Measurements from ENCODE around the gene AAR2. TPM values are rescaled to one million over a fixed set of nuclear protein-coding genes. Genes with fewer than 3 reads are reported as not detected.

AAR2 gene
- 23.7 and 27.7 TPM in 2 replicates for total RNA-seq

DNA sequence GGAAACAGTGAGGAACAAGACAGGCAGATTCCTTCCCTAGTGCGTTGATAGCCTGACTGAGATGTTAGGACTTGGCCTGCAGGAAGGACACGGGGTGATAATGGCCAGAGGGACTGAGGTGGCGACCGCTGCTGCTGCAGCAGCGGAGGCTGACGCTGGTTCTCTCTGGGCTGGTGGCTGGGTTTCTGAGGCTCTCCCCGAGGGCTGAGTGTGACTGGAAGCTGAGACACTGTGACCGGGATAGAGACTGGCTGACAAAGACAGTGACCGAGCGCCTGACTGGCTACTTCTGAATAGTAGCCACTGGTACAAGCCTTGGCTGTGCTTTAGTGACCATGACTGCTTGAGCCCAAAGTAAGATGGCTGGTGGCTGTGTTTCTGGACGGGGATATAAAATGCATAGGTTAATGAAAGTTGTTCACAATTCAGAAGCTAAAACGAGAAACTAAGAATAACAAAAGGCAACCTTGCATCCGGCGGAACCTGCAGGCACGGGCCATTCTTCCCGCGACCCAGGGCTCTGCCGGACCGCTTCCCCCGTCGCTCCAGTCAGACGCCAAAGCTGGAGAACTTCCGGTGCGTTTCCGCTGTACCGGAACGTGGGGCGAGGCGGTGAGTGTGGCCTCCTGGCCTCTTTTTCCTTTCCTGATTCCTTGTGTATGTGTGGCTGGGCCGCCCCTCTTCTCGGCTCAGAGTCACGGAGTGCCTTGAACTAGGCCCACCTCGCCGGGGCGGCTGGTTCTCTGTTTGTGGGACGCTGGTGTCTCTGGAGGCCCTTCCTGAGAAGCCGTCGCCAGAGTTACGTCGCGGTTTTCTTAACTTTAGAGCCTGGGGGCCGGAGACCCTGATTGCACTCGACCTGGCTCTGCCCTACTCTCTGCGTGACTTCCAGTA, at the start of gene AAR2:
TSS of gene AAR2 (plus strand) at position 587 of the 894 bp plus-strand sequence. CDS start 3,391 bp downstream, outside the sequence.
- DNase-seq (ENCODE audit: low read depth): peak; percentile 76
- TF ChIP-seq, protein P1, sequence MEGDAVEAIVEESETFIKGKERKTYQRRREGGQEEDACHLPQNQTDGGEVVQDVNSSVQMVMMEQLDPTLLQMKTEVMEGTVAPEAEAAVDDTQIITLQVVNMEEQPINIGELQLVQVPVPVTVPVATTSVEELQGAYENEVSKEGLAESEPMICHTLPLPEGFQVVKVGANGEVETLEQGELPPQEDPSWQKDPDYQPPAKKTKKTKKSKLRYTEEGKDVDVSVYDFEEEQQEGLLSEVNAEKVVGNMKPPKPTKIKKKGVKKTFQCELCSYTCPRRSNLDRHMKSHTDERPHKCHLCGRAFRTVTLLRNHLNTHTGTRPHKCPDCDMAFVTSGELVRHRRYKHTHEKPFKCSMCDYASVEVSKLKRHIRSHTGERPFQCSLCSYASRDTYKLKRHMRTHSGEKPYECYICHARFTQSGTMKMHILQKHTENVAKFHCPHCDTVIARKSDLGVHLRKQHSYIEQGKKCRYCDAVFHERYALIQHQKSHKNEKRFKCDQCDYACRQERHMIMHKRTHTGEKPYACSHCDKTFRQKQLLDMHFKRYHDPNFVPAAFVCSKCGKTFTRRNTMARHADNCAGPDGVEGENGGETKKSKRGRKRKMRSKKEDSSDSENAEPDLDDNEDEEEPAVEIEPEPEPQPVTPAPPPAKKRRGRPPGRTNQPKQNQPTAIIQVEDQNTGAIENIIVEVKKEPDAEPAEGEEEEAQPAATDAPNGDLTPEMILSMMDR (IDR thresholded peaks at IDR 0.05; ENCODE audit: insufficient read depth, low read depth, low read length): no peak
- peak within 1 kb of the TSS; percentile 79 for H3K4me3 ChIP-seq (ENCODE audit: low read depth, low read length)

- DNase-seq (ENCODE audit: low read depth): no peak
- TF ChIP-seq, protein P1 (IDR thresholded peaks at IDR 0.05; ENCODE audit: insufficient read depth, low read depth, low read length): no peak
- no peak overlapping the region for H3K4me3 ChIP-seq (ENCODE audit: low read depth, low read length)
Measured at GRCh38 chr20:36193977-36194712, 42.1 kb upstream of the AAR2 start.

- no peak for DNase-seq (ENCODE audit: low read depth)
- TF ChIP-seq, protein P1 (IDR thresholded peaks at IDR 0.05; ENCODE audit: insufficient read depth, low read depth, low read length): no peak
- no peak overlapping the region for H3K4me3 ChIP-seq (ENCODE audit: low read depth, low read length)
Measured at GRCh38 chr20:36196676-36197075, 39.6 kb upstream of the AAR2 start.

- no peak for DNase-seq (ENCODE audit: low read depth)
- TF ChIP-seq, protein P1 (IDR thresholded peaks at IDR 0.05; ENCODE audit: insufficient read depth, low read depth, low read length): no peak
Measured at GRCh38 chr20:36197271-36197670, 39.0 kb upstream of the AAR2 start.

GRCh38 chr20:36199345-36200257, 36.7 kb upstream of the AAR2 start:
- TF ChIP-seq, protein P1 (IDR thresholded peaks at IDR 0.05; ENCODE audit: insufficient read depth, low read depth, low read length): peak; percentile 91
- peak; percentile 76 for DNase-seq (ENCODE audit: low read depth)
- H3K4me3 ChIP-seq (ENCODE audit: low read depth, low read length): no peak overlapping the region

More at GRCh38 chr20:36197271-36197670, 39.0 kb upstream of the AAR2 start:
- H3K4me3 ChIP-seq (ENCODE audit: low read depth, low read length): no peak overlapping the region

DNA sequence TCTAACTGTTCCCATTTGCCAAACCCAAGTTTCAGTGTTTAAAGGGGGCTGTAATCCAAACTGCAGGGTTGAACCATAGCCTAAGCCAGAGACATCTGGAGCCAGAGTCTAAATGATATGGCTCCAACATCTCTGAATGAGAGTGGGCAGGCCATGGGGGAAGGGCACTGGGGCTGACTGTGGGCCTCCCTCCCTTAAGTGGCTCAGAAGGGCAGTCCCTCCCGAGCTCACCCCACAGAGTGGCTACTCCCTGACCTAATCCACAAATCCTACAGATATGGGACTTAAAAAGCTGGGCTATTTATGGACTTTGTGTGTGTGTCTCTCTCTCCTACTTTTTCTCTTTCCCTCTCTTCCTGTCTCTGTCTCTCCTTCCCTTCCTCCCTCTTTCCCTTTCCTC, 35.8 kb upstream of the AAR2 start:
- no peak for DNase-seq (ENCODE audit: low read depth)
- H3K4me3 ChIP-seq (ENCODE audit: low read depth, low read length): no peak overlapping the region
- TF ChIP-seq, protein P1 (IDR thresholded peaks at IDR 0.05; ENCODE audit: insufficient read depth, low read depth, low read length): no peak
